Spleen (tissue), 11 donors: Measurements from ENCODE around the gene RALB. TPM values are rescaled to one million over a fixed set of nuclear protein-coding genes. Genes with fewer than 3 reads are reported as not detected.

Experiments used
- DNase-seq: peaks from one replicate; pipeline ENCODE4 v3.0.0-alpha.2; 2020
- H3K27ac ChIP-seq, 8 donors: fragments of 200-600 bp; sonication (generic) in 7 of 8; 1 replicate in 4 of 8; 2 replicates in 4 of 8; pipeline versions ENCODE4 v1.5.0 to v1.8.0; 2016 to 2021; ENCODE audit warnings: inconsistent platforms in 4 of 8, mild to moderate bottlenecking in 4 of 8, moderate library complexity in 1 of 8
- H3K27me3 ChIP-seq, 7 donors: fragments of 200-600 bp; sonication (generic) in 6 of 7; replicated peaks in 1 of 7; 1 replicate in 4 of 7; 2 replicates in 3 of 7; pipeline versions ENCODE4 v1.5.0 to v1.8.0; 2016 to 2021; ENCODE audit warnings: inconsistent platforms in 3 of 7, mild to moderate bottlenecking in 1 of 7
- H3K36me3 ChIP-seq, 6 donors: fragments of 200-600 bp; sonication (generic) in 5 of 6; 1 replicate in 4 of 6; 2 replicates in 2 of 6; pipeline versions ENCODE4 v1.5.0 to v1.8.0; 2016 to 2021; ENCODE audit warnings: inconsistent platforms in 2 of 6
- H3K4me1 ChIP-seq, 6 donors: fragments of 200-600 bp; sonication (generic) in 5 of 6; 1 replicate in 3 of 6; 2 replicates in 3 of 6; pipeline versions ENCODE4 v1.5.0 to v1.8.0; 2016 to 2021; ENCODE audit warnings: inconsistent platforms in 3 of 6
- H3K4me3 ChIP-seq, 8 donors: fragments of 200-600 bp; sonication (generic) in 7 of 8; 1 replicate in 4 of 8; 2 replicates in 4 of 8; pipeline versions ENCODE4 v1.5.0 to v1.8.0; 2016 to 2021; ENCODE audit warnings: inconsistent platforms in 4 of 8, mild to moderate bottlenecking in 4 of 8, moderate library complexity in 2 of 8
- H3K9me3 ChIP-seq, 8 donors: fragments of 200-600 bp; sonication (generic) in 7 of 8; 1 replicate in 4 of 8; 2 replicates in 4 of 8; pipeline versions ENCODE4 v1.5.0 to v1.8.0; 2016 to 2021; ENCODE audit warnings: inconsistent platforms in 4 of 8
- CTCF ChIP-seq, 11 experiments: fragments of 200-600 bp in 7 of 11; fragments of 450-650 bp in 4 of 11; sonication (generic) in 4 of 11; IDR thresholded peaks in 8 of 11; conservative IDR thresholded peaks in 3 of 11; 1 replicate in 7 of 11; 2 replicates in 4 of 11; pipeline versions ENCODE4 v1.4.0 to v1.8.0; 2016 to 2021; ENCODE audit warnings: antibody characterized with exemption in 11 of 11, inconsistent platforms in 4 of 11, mild to moderate bottlenecking in 1 of 11
- POLR2A ChIP-seq, 3 donors: fragments of 450-650 bp; IDR thresholded peaks; one replicate each; pipeline ENCODE4 v1.5.1; 2017; ENCODE audit warnings: antibody characterized with exemption in 3 of 3, mild to moderate bottlenecking in 1 of 3
- POLR2AphosphoS5 ChIP-seq, 3 donors: sonication (generic); formaldehyde crosslinking; IDR thresholded peaks; one replicate each; pipeline ENCODE4 v1.5.1; 2017; ENCODE audit warnings: antibody characterized with exemption in 3 of 3
- WGBS, 5 donors: extraction: QIAGEN DNeasy Blood & Tissue Kit in 3 of 5; methylation state at CpG; one replicate each; pipeline versions ENCODE4 v1.1.5 to v1.1.7; 2013 to 2018; 5-methylcytosine and 5-hydroxymethylcytosine counted together
- intact Hi-C: fragments of 100-400 bp; cut with DNase I; formaldehyde crosslinking; loops from one replicate; pipeline ENCODE4 v1.15.0; 2023; ENCODE audit warnings: low total_unique reads
- polyA plus RNA-seq, 3 donors: library from polyadenylated mRNA; stranded (reverse); fragments of 200-250 nt; gene quantifications; one replicate each; pipeline ENCODE4 v1.2.1, GENCODE V29; 2013
- total RNA-seq, 7 donors: library from RNA; depleted of rRNA in 3 of 7; stranded (reverse); fragments of >200 nt in 3 of 7; fragmentation: NEBNext Ultra II Directional in 4 of 7; extraction: Animal tissue kit (Norgen Biotek cat#: 25700) in 4 of 7; gene quantifications; one replicate each; pipeline versions ENCODE4 v1.1.0 to v1.2.1, GENCODE V29; 2016 to 2021
- donor health status: healthy with polysubstance abuse.
- donor health status: DM: no; HTN: no; CAD: no; lungs with moderate emphysema.
- donor health status: DM: no; HTN: no; CAD: no.
- donor health status: Bipolar disorder and iron deficiency.
- donor health status: healthy.
- donor health status: DM: no; HTN: no; CAD: no.
- donor health status: DM: yes; HTN: yes; CAD: no.

Gene RALB
- total and polyA plus RNA-seq, 10 donors = 26.6 to 126 (median 79.5) TPM

GRCh38 chr2:120317916-120318315 is 65.3 kb downstream of the RALB start:
- TF ChIP-seq POLR2A (IDR thresholded peaks at IDR 0.05) (no peak), CTCF (IDR thresholded peaks at IDR 0.05 in 8 of 11, conservative IDR thresholded peaks at IDR 0.05 in 3 of 11) (no peak), POLR2AphosphoS5 (IDR thresholded peaks at IDR 0.05) (no peak)
- no peaks in the 10 kb centered on the region for H3K36me3 ChIP-seq
- peaks cover 0 to 18% (median 0%) of the 10 kb centered on the region in 7 donors for H3K27me3 ChIP-seq
- DNase-seq = peak; percentile 41
- no peak overlapping the region for H3K27ac ChIP-seq
- no peaks in the 10 kb centered on the region for H3K9me3 ChIP-seq
- no peak overlapping the region for H3K4me3 ChIP-seq
- intact Hi-C loops = loop anchor here (10.0 kb wide), 1 partner anchor 203 kb away; no protein-coding TSS in a partner anchor
- peaks cover under 1 to 48% (median 23%) of the 10 kb centered on the region in 6 donors for H3K4me1 ChIP-seq
- WGBS, 5 donors = 61 to 83% (median 74%) methylated on average over 8 of the region's 8 CpGs

GRCh38 chr2:120318626-120319025 is 66.0 kb downstream of the RALB start:
- H3K4me3 ChIP-seq = no peak overlapping the region
- H3K9me3 ChIP-seq = no peaks in the 10 kb centered on the region
- TF ChIP-seq POLR2AphosphoS5 (IDR thresholded peaks at IDR 0.05) = no peak
- TF ChIP-seq CTCF (IDR thresholded peaks at IDR 0.05 in 8 of 11, conservative IDR thresholded peaks at IDR 0.05 in 3 of 11) = no peak
- TF ChIP-seq POLR2A (IDR thresholded peaks at IDR 0.05) = no peak
- intact Hi-C loops = loop anchor here (10.0 kb wide), 1 partner anchor 204 kb away; no protein-coding TSS in a partner anchor
- peaks cover 0 to 41% (median 16%) of the 10 kb centered on the region in 6 donors for H3K4me1 ChIP-seq
- 65 to 82% (median 71%) methylated on average over 8 of the region's 8 CpGs for WGBS, 5 donors
- no peaks in the 10 kb centered on the region for H3K36me3 ChIP-seq
- H3K27ac ChIP-seq = no peak overlapping the region
- H3K27me3 ChIP-seq = peaks cover 0 to 16% (median 0%) of the 10 kb centered on the region in 7 donors
- DNase-seq = peak; percentile 56

- DNase-seq = peak; percentile 73
- Histone ChIP-seq H3K27me3 (peaks cover 0 to 11% (median 0%) of the 10 kb centered on the region in 7 donors), H3K4me3 (no peak overlapping the region), H3K9me3 (no peaks in the 10 kb centered on the region), H3K4me1 (peaks cover 0 to 36% (median 12%) of the 10 kb centered on the region in 6 donors), H3K36me3 (no peaks in the 10 kb centered on the region), H3K27ac (peak overlapping the region in 1 of 8 donors; percentile 19)
- TF ChIP-seq POLR2AphosphoS5 (IDR thresholded peaks at IDR 0.05) (no peak), CTCF (IDR thresholded peaks at IDR 0.05 in 8 of 11, conservative IDR thresholded peaks at IDR 0.05 in 3 of 11) (no peak), POLR2A (IDR thresholded peaks at IDR 0.05) (no peak)
- intact Hi-C loops = loop anchor here (10.0 kb wide), 1 partner anchor 204 kb away; no protein-coding TSS in a partner anchor
- 88 to 92% (median 92%) methylated on average over 10 of the region's 10 CpGs for WGBS, 5 donors
These were observed 66.5 kb downstream of the RALB start for GRCh38 chr2:120319123-120319522.

GRCh38 chr2:120319686-120320317 is 67.2 kb downstream of the RALB start:
- 70 to 78% (median 72%) methylated on average over 18 of the region's 18 CpGs for WGBS, 5 donors
- peak overlapping the region in 2 of 8 donors; percentile 15 to 19 for H3K27ac ChIP-seq

More at GRCh38 chr2:120319686-120320317, 67.2 kb downstream of the RALB start:
- H3K4me1 ChIP-seq = peaks cover 0 to 29% (median 9%) of the 10 kb centered on the region in 6 donors
- no peaks in the 10 kb centered on the region for H3K36me3 ChIP-seq
- intact Hi-C loops = loop anchor here (10.0 kb wide), 1 partner anchor 205 kb away; no protein-coding TSS in a partner anchor
- H3K27me3 ChIP-seq = peaks cover 0 to 7% (median 0%) of the 10 kb centered on the region in 7 donors
- peak; percentile 59 for DNase-seq
- no peak overlapping the region for H3K4me3 ChIP-seq
- no peaks in the 10 kb centered on the region for H3K9me3 ChIP-seq
- TF ChIP-seq POLR2A (IDR thresholded peaks at IDR 0.05) (no peak), CTCF (IDR thresholded peaks at IDR 0.05 in 8 of 11, conservative IDR thresholded peaks at IDR 0.05 in 3 of 11) (no peak)
